Heart left ventricle (tissue), 16 donors: ENCODE measurements around the gene ATP13A4. TPM values are rescaled to one million over a fixed set of nuclear protein-coding genes. Genes with fewer than 3 reads are reported as not detected.

Experiments
- ATAC-seq, 4 donors: fragments of 200-7000 bp; cut with Tn5 transposase; one replicate each; pipeline ENCODE4 v1.9.1; 2020 to 2022; ENCODE audit warnings: moderate library complexity in 4 of 4, mild to moderate bottlenecking in 3 of 4, moderate number of reproducible peaks in 1 of 4
- DNase-seq, 5 donors: peaks; one replicate each; pipeline ENCODE4 v3.0.0-alpha.2; 2020
- H3K27ac ChIP-seq, 12 donors: fragments of 200-600 bp; sonication (generic) in 4 of 12; one replicate each; pipeline versions ENCODE4 v1.5.0 to v1.8.0; 2016 to 2022; ENCODE audit warnings: mild to moderate bottlenecking in 2 of 12
- H3K27me3 ChIP-seq, 9 donors: fragments of 200-600 bp; sonication (generic) in 2 of 9; one replicate each; pipeline versions ENCODE4 v1.5.1 to v1.8.0; 2016 to 2022; ENCODE audit warnings: mild to moderate bottlenecking in 3 of 9
- H3K36me3 ChIP-seq, 9 donors: fragments of 200-600 bp; sonication (generic) in 2 of 9; one replicate each; pipeline versions ENCODE4 v1.5.0 to v1.8.0; 2018 to 2022; ENCODE audit warnings: mild to moderate bottlenecking in 2 of 9
- H3K4me1 ChIP-seq, 12 donors: fragments of 200-600 bp; sonication (generic) in 4 of 12; one replicate each; pipeline versions ENCODE4 v1.5.0 to v1.8.0; 2016 to 2022; ENCODE audit warnings: mild to moderate bottlenecking in 3 of 12
- H3K4me3 ChIP-seq, 12 donors: fragments of 200-600 bp; sonication (generic) in 4 of 12; one replicate each; pipeline versions ENCODE4 v1.5.0 to v1.8.0; 2017 to 2022; ENCODE audit warnings: mild to moderate bottlenecking in 9 of 12, moderate library complexity in 4 of 12
- H3K9me3 ChIP-seq, 12 donors: fragments of 200-600 bp; sonication (generic) in 4 of 12; one replicate each; pipeline versions ENCODE4 v1.5.0 to v1.8.0; 2016 to 2022; ENCODE audit warnings: mild to moderate bottlenecking in 1 of 12
- POLR2A ChIP-seq, 2 donors: fragments of 450-650 bp; IDR thresholded peaks; one replicate each; pipeline ENCODE4 v1.6.1; 2017; ENCODE audit warnings: antibody characterized with exemption in 2 of 2, mild to moderate bottlenecking in 2 of 2, moderate library complexity in 2 of 2
- whole genome bisulfite sequencing, 4 donors: extraction: QIAGEN DNeasy Blood & Tissue Kit in 2 of 4; methylation state at CpG; one replicate each; pipeline versions ENCODE4 v1.1.5 to v1.1.7; 2013 to 2018; 5-methylcytosine and 5-hydroxymethylcytosine counted together
- intact Hi-C, 10 donors: fragments of 100-400 bp; cut with DNase I; formaldehyde crosslinking; loops; one replicate each; pipeline versions ENCODE4 v1.11.1 to v1.14.2; 2022
- polyA plus RNA-seq, 2 donors: library from polyadenylated mRNA; stranded (reverse); fragments of 200-250 nt; gene quantifications; one replicate each; pipeline ENCODE4 v1.2.3, GENCODE V29; 2013
- total RNA-seq, 9 donors: library from RNA; depleted of rRNA in 2 of 9; stranded (reverse); fragments of >200 nt in 2 of 9; fragmentation: NEBNext Ultra II Directional in 3 of 9; extraction: Animal tissue kit (Norgen Biotek cat#: 25700) in 3 of 9; gene quantifications; one replicate each; pipeline versions ENCODE4 v1.1.0 to v1.2.4, GENCODE V29; 2016 to 2023
- TF ChIP-seq, protein P1 (sequence below), 12 donors: fragments of 200-600 bp; sonication (generic) in 4 of 12; IDR thresholded peaks; one replicate each; pipeline versions ENCODE4 v1.5.0 to v1.8.0; 2018 to 2022; ENCODE audit warnings: antibody characterized with exemption in 12 of 12, mild to moderate bottlenecking in 5 of 12
- donor health status: ischemic (EF 13 %, LVEDD 7.1; RV severe dilation, severe dysfunction).
- donor health status: healthy with polysubstance abuse.
- donor health status: DM: no; HTN: yes; CAD: no.
- donor health status: DM: no; HTN: no; CAD: no.
- donor health status: ischemic (EF 25% LVEDD 6.9; RV normal size, moderate dysfunction).
- donor health status: ischemic (EF 25% LVEDD 5.7; RV mildly dilated, moderate dysfunction).
- donor health status: healthy.
- donor health status: DM: yes; HTN: yes; CAD: no.
- donor health status: ischemic (EF 35%, LVEDD 5.7; RV mildly dilated, moderate dysfunction).
- donor health status: nonischemic (EF 11% LVEDD 7.7; RV severe dilation, severe dysfunction).
- donor health status: DM: yes; HTN: yes; CAD: no.
- donor health status: PGD.
- donor health status: ischemic (EF 29% LVEDD 5.4; RV normal size, mild dysfunction).
- donor health status: nonischemic (EF 23%, LVEDD 6.1; RV moderate dilation, normal function).

Gene ATP13A4
- total and polyA plus RNA-seq, 11 donors = 0.48 to 0.97 (median 0.51) TPM; not detected in 8

DNA sequence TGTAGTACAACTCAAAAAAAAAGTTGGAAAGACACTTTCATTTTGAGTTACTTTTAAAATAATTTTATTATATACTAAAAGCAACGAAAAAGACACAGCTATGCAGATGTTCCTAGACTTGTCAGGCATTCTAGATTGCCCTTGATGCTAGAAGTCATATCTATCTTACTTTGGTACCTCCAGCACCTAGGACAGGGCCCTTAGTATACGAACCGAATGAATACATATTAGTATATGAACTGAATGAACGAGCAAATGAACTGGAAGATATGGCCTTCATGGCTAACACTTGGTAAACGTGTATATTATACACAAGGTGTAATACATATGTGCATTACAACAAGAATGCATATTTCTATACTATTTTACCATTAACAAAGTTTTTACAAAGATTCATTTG is 200.3 kb downstream of the ATP13A4 start:
- TF ChIP-seq, protein P1, sequence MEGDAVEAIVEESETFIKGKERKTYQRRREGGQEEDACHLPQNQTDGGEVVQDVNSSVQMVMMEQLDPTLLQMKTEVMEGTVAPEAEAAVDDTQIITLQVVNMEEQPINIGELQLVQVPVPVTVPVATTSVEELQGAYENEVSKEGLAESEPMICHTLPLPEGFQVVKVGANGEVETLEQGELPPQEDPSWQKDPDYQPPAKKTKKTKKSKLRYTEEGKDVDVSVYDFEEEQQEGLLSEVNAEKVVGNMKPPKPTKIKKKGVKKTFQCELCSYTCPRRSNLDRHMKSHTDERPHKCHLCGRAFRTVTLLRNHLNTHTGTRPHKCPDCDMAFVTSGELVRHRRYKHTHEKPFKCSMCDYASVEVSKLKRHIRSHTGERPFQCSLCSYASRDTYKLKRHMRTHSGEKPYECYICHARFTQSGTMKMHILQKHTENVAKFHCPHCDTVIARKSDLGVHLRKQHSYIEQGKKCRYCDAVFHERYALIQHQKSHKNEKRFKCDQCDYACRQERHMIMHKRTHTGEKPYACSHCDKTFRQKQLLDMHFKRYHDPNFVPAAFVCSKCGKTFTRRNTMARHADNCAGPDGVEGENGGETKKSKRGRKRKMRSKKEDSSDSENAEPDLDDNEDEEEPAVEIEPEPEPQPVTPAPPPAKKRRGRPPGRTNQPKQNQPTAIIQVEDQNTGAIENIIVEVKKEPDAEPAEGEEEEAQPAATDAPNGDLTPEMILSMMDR (IDR thresholded peaks at IDR 0.05) = no peak
- TF ChIP-seq POLR2A (IDR thresholded peaks at IDR 0.05) = no peak
- H3K36me3 ChIP-seq = no peaks in the 10 kb centered on the region
- intact Hi-C loops = no loop called here
- peaks cover 0 to 7% (median 0%) of the 10 kb centered on the region in 12 donors for H3K4me1 ChIP-seq
- no peak overlapping the region for H3K4me3 ChIP-seq
- no peaks in the 10 kb centered on the region for H3K9me3 ChIP-seq
- no peak overlapping the region for H3K27ac ChIP-seq
- H3K27me3 ChIP-seq = no peaks in the 10 kb centered on the region
- ATAC-seq = no peak
- 58 to 64% (median 60%) methylated on average over 5 of the region's 5 CpGs for WGBS, 4 donors
- DNase-seq = no peak

Other genes starting within 250 kb of the ATP13A4 start
- not detected for gene ATP13A5, start 176.1 kb downstream of the ATP13A4 start, total RNA-seq
- gene ATP13A5, start 176.1 kb downstream of the ATP13A4 start, polyA plus RNA-seq = not detected
- 100 to 1,000 TPM in 7 of 9 donors, 10 to 100 TPM in 2; 76.7 to 215 (median 107) TPM for gene OPA1, start 38.3 kb upstream of the ATP13A4 start, total RNA-seq
- gene OPA1, start 38.3 kb upstream of the ATP13A4 start, polyA plus RNA-seq = 10 to 100 TPM; 23.0 to 47.9 TPM